ENCODE measurements around the gene LFNG. TPM values are rescaled to one million over a fixed set of nuclear protein-coding genes. Genes with fewer than 3 reads are reported as not detected.

The LFNG gene
- total and polyA plus RNA-seq, 2 donors (not counting 1 experiment from before 2014, with no cell fraction given): 73.3 to 208 TPM

DNA sequence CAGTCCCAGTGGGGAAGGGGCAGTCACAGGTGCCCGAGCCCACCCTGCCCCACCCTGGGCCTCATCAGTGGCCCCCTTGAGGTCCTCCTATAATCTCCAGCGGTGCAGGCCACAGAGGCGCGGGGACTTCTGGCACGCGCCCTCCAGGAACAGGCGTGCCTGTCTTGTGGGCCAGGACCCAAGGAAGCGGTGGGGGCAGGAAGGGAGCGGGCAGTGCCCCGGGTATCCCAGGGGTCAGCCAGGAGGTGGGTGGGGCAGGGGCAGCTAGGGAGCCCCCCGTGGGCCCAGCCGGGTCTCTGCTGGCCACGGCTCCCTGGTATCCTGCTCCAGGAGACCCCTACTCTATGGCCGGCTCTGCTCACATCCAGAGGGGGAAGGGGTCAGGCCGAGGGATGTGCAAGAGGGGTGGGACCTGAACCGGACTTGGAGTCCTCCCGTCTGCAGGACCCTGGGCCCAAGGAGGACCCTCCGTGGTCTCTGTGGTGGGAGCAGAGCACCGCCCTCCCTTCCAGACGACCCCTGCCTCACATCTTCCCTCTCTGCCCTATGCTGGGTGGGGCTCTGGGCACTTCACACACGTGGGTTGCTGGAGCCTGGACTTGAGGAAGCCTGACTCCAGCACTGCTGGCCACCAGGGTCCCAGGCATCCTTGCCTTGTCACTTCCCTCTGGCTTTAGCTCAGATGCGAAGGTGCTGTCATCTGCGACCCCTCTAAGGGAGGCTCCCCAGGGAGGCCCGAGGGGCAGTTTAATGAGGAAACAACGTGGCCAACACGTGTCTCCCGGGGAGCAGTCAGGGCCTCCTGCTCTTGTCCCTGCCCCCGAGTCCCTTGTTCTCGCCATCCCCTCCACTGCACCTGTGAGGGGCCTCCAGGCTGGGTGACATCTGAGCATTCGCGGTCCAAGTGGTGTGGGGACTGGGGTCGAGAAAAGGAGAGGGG is 25.1 kb upstream of the LFNG start:
- H3K27ac Mint-ChIP-seq: no peak overlapping the region
- H3K4me1 Mint-ChIP-seq: peaks cover 6% of the 10 kb centered on the region
- Histone ChIP-seq H3K4me1 (ENCODE audit: control insufficient read depth in 2 of 2, insufficient read depth in 2 of 2, low read length in 2 of 2) (peaks cover 9 to 18% of the 10 kb centered on the region in 2 donors), H3K27ac (ENCODE audit: low read length in 2 of 2) (no peak overlapping the region), H3K9ac (ENCODE audit: low read length) (no peak overlapping the region), H3K79me2 (ENCODE audit: control insufficient read depth, insufficient read depth, low read length) (no peaks in the 10 kb centered on the region), H4K20me1 (ENCODE audit: control insufficient read depth, insufficient read depth, low read length, poor library complexity, severe bottlenecking) (no peaks in the 10 kb centered on the region), H2AFZ (ENCODE audit: insufficient read depth, low read depth, low read length, poor library complexity, severe bottlenecking) (no peak overlapping the region), H3K36me3 (replicated peaks in 1 of 2; ENCODE audit: control extremely low read depth in 1 of 2, control insufficient read depth in 1 of 2, extremely low read depth in 1 of 2, insufficient read depth in 2 of 2, low read length in 1 of 2) (no peaks in the 10 kb centered on the region), H3K4me3 (ENCODE audit: control extremely low read depth in 1 of 5, extremely low read depth in 1 of 5, insufficient read depth in 1 of 5, low read depth in 2 of 5, low read length in 4 of 5) (no peak overlapping the region), H3K9me3 (ENCODE audit: control extremely low read depth in 1 of 3, control insufficient read depth in 2 of 3, insufficient read depth in 1 of 3, low read length in 2 of 3) (peaks cover 0 to 14% (median 0%) of the 10 kb centered on the region in 3 donors), H3K27me3 (replicated peaks in 1 of 4; ENCODE audit: control extremely low read depth in 1 of 4, control insufficient read depth in 3 of 4, insufficient read depth in 4 of 4, low read length in 3 of 4) (peaks cover 0 to 36% (median 10%) of the 10 kb centered on the region in 4 experiments), H3K4me2 (replicated peaks; ENCODE audit: low read depth, low read length, poor library complexity, severe bottlenecking) (no peak overlapping the region)
- H3K27me3 Mint-ChIP-seq: peaks cover 15% of the 10 kb centered on the region
- POLR2A ChIA-PET: no interaction called here
- WGBS (ENCODE audit: insufficient coverage): 55% methylated on average over 28 of the region's 32 CpGs
- no peaks in the 10 kb centered on the region for H3K9me3 Mint-ChIP-seq (ENCODE audit: insufficient read depth)
- intact Hi-C loops (cut with micrococcal nuclease): no loop called here
- no peak overlapping the region for H3K4me3 Mint-ChIP-seq
- DNase-seq (no peak), ATAC-seq (ENCODE audit: low read depth) (no peak)
- TF ChIP-seq, protein P1, sequence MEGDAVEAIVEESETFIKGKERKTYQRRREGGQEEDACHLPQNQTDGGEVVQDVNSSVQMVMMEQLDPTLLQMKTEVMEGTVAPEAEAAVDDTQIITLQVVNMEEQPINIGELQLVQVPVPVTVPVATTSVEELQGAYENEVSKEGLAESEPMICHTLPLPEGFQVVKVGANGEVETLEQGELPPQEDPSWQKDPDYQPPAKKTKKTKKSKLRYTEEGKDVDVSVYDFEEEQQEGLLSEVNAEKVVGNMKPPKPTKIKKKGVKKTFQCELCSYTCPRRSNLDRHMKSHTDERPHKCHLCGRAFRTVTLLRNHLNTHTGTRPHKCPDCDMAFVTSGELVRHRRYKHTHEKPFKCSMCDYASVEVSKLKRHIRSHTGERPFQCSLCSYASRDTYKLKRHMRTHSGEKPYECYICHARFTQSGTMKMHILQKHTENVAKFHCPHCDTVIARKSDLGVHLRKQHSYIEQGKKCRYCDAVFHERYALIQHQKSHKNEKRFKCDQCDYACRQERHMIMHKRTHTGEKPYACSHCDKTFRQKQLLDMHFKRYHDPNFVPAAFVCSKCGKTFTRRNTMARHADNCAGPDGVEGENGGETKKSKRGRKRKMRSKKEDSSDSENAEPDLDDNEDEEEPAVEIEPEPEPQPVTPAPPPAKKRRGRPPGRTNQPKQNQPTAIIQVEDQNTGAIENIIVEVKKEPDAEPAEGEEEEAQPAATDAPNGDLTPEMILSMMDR (IDR thresholded peaks at IDR 0.05): no peak
- TF ChIP-seq EZH2 (IDR thresholded peaks at IDR 0.05; ENCODE audit: borderline replicate concordance, insufficient read depth, low read depth, low read length, poor library complexity, severe bottlenecking): no peak
- CTCF ChIA-PET: no interaction called here

All from B cell (primary cell).